Osteoblast (primary cell): Measurements from ENCODE around the gene C3orf52. TPM values are rescaled to one million over a fixed set of nuclear protein-coding genes. Genes with fewer than 3 reads are reported as not detected.

ENCODE experiments used
- DNase-seq: peaks from one replicate; pipeline ENCODE4 v3.0.0; 2011; ENCODE audit warnings: low spot score, mixed read lengths; ENCODE audit not compliant: insufficient read length; ENCODE audit errors: missing footprints
- H2AFZ ChIP-seq: 2 replicates; pipeline ENCODE4 v1.6.0; 2011; ENCODE audit warnings: mild to moderate bottlenecking, low read length
- H3K27ac ChIP-seq: 2 replicates; pipeline ENCODE4 v1.5.1; 2011; ENCODE audit warnings: mild to moderate bottlenecking, low read depth, low read length, moderate library complexity
- H3K27me3 ChIP-seq: 2 replicates; pipeline ENCODE4 v1.6.0; 2012; ENCODE audit warnings: mild to moderate bottlenecking, control low read depth, inconsistent platforms, low read length, moderate library complexity; ENCODE audit not compliant: insufficient read depth
- H3K36me3 ChIP-seq: 2 replicates; pipeline ENCODE4 v1.5.1; 2011; ENCODE audit warnings: mild to moderate bottlenecking, low read length, control low read depth, moderate library complexity; ENCODE audit not compliant: insufficient read depth
- H3K4me1 ChIP-seq: 2 replicates; pipeline ENCODE4 v1.5.1; 2011; ENCODE audit warnings: mild to moderate bottlenecking, low read length, control low read depth, moderate library complexity; ENCODE audit not compliant: insufficient read depth
- H3K4me2 ChIP-seq: 2 replicates; pipeline ENCODE4 v1.6.0; 2011; ENCODE audit warnings: mild to moderate bottlenecking, low read length; ENCODE audit not compliant: insufficient read depth
- H3K4me3 ChIP-seq: fragments of 200-600 bp; sonication (generic); 3 replicates; pipeline ENCODE4 v1.5.1; 2012; ENCODE audit warnings: mild to moderate bottlenecking, low read length, inconsistent platforms; ENCODE audit not compliant: insufficient read depth
- H3K79me2 ChIP-seq: 2 replicates; pipeline ENCODE4 v1.6.0; 2012; ENCODE audit warnings: mild to moderate bottlenecking, low read length, control low read depth, inconsistent platforms; ENCODE audit not compliant: insufficient read depth
- H3K9me3 ChIP-seq: 2 replicates; pipeline ENCODE4 v1.5.1; 2011; ENCODE audit warnings: low read depth, low read length, control low read depth
- H4K20me1 ChIP-seq: 2 replicates; pipeline ENCODE4 v1.6.0; 2012; ENCODE audit warnings: mild to moderate bottlenecking, low read length, control low read depth; ENCODE audit not compliant: insufficient read depth
- CTCF ChIP-seq: IDR thresholded peaks from 2 replicates; pipeline ENCODE4 v1.5.1; 2011; ENCODE audit warnings: mild to moderate bottlenecking, low read depth, low read length, moderate library complexity; ENCODE audit errors: extremely low read depth
- total RNA-seq: library from RNA; depleted of rRNA; stranded (reverse); fragments of >200 nt; gene quantifications from 2 replicates; pipeline ENCODE4 v1.2.3, GENCODE V29; 2012

The C3orf52 gene
- total RNA-seq, 1 donor = 4.0 TPM

- Histone ChIP-seq H4K20me1 (no peaks in the 10 kb centered on the region), H3K36me3 (no peaks in the 10 kb centered on the region), H3K9me3 (no peaks in the 10 kb centered on the region), H3K27ac (no peak overlapping the region), H3K4me2 (no peak overlapping the region), H3K27me3 (peaks cover 15% of the 10 kb centered on the region), H2AFZ (no peak overlapping the region), H3K4me3 (no peak overlapping the region), H3K4me1 (peaks cover 20% of the 10 kb centered on the region), H3K79me2 (no peaks in the 10 kb centered on the region)
- no peak for TF ChIP-seq CTCF
- no peak for DNase-seq
Observed at GRCh38 chr3:112078125-112079083, 7.8 kb upstream of the C3orf52 start.

GRCh38 chr3:112083239-112083638, 3.0 kb upstream of the C3orf52 start:
- H3K79me2 ChIP-seq = peaks cover 5% of the 10 kb centered on the region
- H3K4me1 ChIP-seq = peaks cover 20% of the 10 kb centered on the region
- no peak overlapping the region for H3K4me3 ChIP-seq
- H3K36me3 ChIP-seq = no peaks in the 10 kb centered on the region
- DNase-seq = no peak
- no peak for TF ChIP-seq CTCF
- no peaks in the 10 kb centered on the region for H3K9me3 ChIP-seq
- no peak overlapping the region for H3K4me2 ChIP-seq
- H4K20me1 ChIP-seq = no peaks in the 10 kb centered on the region
- H3K27me3 ChIP-seq = peaks cover 15% of the 10 kb centered on the region
- no peak overlapping the region for H2AFZ ChIP-seq
- no peak overlapping the region for H3K27ac ChIP-seq

- Histone ChIP-seq H3K79me2 (peaks cover 16% of the 10 kb centered on the region), H3K27me3 (peaks cover 9% of the 10 kb centered on the region), H3K27ac (no peak overlapping the region), H3K4me2 (no peak overlapping the region), H2AFZ (no peak overlapping the region), H3K9me3 (no peaks in the 10 kb centered on the region), H3K4me3 (no peak overlapping the region), H4K20me1 (no peaks in the 10 kb centered on the region), H3K36me3 (no peaks in the 10 kb centered on the region), H3K4me1 (peaks cover 20% of the 10 kb centered on the region)
- TF ChIP-seq CTCF = no peak
- DNase-seq = no peak
Observed at GRCh38 chr3:112084980-112085705, 1.0 kb upstream of the C3orf52 start.

GRCh38 chr3:112085735-112086075, 484 bp upstream of the C3orf52 start:
- DNase-seq = peak; percentile 78
- no peak for TF ChIP-seq CTCF
- peaks cover 8% of the 10 kb centered on the region for H3K27me3 ChIP-seq
- H3K9me3 ChIP-seq = no peaks in the 10 kb centered on the region
- H3K4me1 ChIP-seq = peaks cover 20% of the 10 kb centered on the region
- H3K4me3 ChIP-seq = peak overlapping the region; percentile 76
- peak overlapping the region; percentile 87 for H3K4me2 ChIP-seq
- H3K36me3 ChIP-seq = no peaks in the 10 kb centered on the region
- peaks cover 21% of the 10 kb centered on the region for H3K79me2 ChIP-seq
- peak overlapping the region; percentile 91 for H2AFZ ChIP-seq
- no peaks in the 10 kb centered on the region for H4K20me1 ChIP-seq
- no peak overlapping the region for H3K27ac ChIP-seq
